Tibial nerve (tissue), 4 donors: ENCODE results near the gene CSNK1G1. TPM values are rescaled to one million over a fixed set of nuclear protein-coding genes. Genes with fewer than 3 reads are reported as not detected.

Experiments
- DNase-seq, 2 donors: peaks; one replicate each; pipeline ENCODE4 v3.0.0-alpha.2; 2019; ENCODE audit warnings: low spot score in 2 of 2
- H3K27ac ChIP-seq, 4 donors: fragments of 200-600 bp; sonication (generic) in 3 of 4; one replicate each; pipeline ENCODE4 v1.5.1; 2017 to 2019; ENCODE audit warnings: mild to moderate bottlenecking in 1 of 4
- H3K27me3 ChIP-seq, 2 donors: fragments of 200-600 bp; sonication (generic) in 1 of 2; one replicate each; pipeline versions ENCODE4 v1.5.1 to v1.6.0; 2017 to 2019
- H3K36me3 ChIP-seq, 3 donors: fragments of 200-600 bp; sonication (generic); one replicate each; pipeline ENCODE4 v1.5.1; 2018 to 2019
- H3K4me1 ChIP-seq, 4 donors: fragments of 200-600 bp; sonication (generic) in 3 of 4; one replicate each; pipeline ENCODE4 v1.5.1; 2017 to 2019
- H3K4me3 ChIP-seq, 4 donors: fragments of 200-600 bp; sonication (generic) in 3 of 4; one replicate each; pipeline ENCODE4 v1.5.1; 2017 to 2019; ENCODE audit warnings: mild to moderate bottlenecking in 1 of 4, moderate library complexity in 1 of 4
- H3K9me3 ChIP-seq, 4 donors: fragments of 200-600 bp; sonication (generic) in 3 of 4; one replicate each; pipeline ENCODE4 v1.5.1; 2017 to 2019
- EP300 ChIP-seq, 2 donors: sonication (generic); formaldehyde crosslinking; IDR thresholded peaks; one replicate each; pipeline ENCODE4 v1.6.1; 2017; ENCODE audit warnings: antibody characterized with exemption in 2 of 2, mild to moderate bottlenecking in 1 of 2
- POLR2A ChIP-seq, 2 donors: fragments of 450-650 bp; IDR thresholded peaks; one replicate each; pipeline ENCODE4 v1.6.1; 2017; ENCODE audit warnings: antibody characterized with exemption in 2 of 2, mild to moderate bottlenecking in 2 of 2, moderate library complexity in 2 of 2
- WGBS, 2 donors: methylation state at CpG; one replicate each; pipeline ENCODE4 v1.1.5; 2018; 5-methylcytosine and 5-hydroxymethylcytosine counted together
- total RNA-seq, 4 donors: library from RNA; depleted of rRNA; stranded (reverse); fragments of >200 nt; gene quantifications; one replicate each; pipeline ENCODE4 v1.1.0, GENCODE V29; 2016
- TF ChIP-seq, protein P1 (sequence below), 5 experiments: fragments of 200-600 bp in 3 of 5; fragments of 450-650 bp in 2 of 5; sonication (generic) in 3 of 5; IDR thresholded peaks; one replicate each; pipeline ENCODE4 v1.5.1; 2016 to 2019; ENCODE audit warnings: antibody characterized with exemption in 5 of 5, mild to moderate bottlenecking in 3 of 5, moderate library complexity in 2 of 5

CSNK1G1 gene
- total RNA-seq, 4 donors from 2014 or later, result 20.5 to 25.8 (median 22.5) TPM

DNA sequence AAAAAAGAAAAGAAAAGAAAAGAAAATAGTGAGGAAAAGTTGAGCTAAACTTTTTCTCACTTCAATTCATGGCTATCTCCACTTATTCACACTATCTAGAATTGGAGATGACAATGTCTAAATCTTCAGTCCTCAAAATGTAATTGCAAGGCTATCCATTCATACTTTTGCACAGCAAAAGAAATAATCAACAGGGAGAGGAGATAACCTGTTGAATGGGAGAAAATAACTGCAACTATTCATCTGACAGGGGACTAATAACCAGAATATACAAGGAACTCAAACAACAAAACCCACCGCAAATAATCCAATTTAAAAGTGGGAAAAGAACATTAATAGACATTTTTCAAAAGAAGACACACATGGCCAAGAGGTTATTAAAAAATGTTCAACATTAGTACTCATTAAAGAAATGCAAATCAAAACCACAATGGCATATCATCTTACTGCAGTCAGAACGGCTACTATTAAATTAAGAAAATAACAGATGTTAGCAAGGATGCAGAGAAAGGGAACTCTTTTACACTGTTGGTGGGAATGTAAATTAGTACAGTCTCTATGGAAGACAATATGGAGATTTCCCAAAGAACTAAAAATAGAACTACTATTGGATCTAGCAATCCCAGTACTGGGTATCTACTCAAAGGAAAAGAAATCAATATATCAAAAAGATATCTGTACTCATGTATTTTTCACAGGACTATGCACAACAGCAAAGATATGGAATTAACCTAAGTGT lies 119.6 kb downstream of the CSNK1G1 start:
- Histone ChIP-seq H3K4me3 (no peak overlapping the region), H3K4me1 (no peaks in the 10 kb centered on the region), H3K27me3 (no peaks in the 10 kb centered on the region), H3K36me3 (no peaks in the 10 kb centered on the region), H3K27ac (no peak overlapping the region), H3K9me3 (no peaks in the 10 kb centered on the region)
- DNase-seq, result no peak
- 83 to 92% methylated on average over 2 of the region's 2 CpGs for WGBS, 2 donors
- TF ChIP-seq, protein P1, sequence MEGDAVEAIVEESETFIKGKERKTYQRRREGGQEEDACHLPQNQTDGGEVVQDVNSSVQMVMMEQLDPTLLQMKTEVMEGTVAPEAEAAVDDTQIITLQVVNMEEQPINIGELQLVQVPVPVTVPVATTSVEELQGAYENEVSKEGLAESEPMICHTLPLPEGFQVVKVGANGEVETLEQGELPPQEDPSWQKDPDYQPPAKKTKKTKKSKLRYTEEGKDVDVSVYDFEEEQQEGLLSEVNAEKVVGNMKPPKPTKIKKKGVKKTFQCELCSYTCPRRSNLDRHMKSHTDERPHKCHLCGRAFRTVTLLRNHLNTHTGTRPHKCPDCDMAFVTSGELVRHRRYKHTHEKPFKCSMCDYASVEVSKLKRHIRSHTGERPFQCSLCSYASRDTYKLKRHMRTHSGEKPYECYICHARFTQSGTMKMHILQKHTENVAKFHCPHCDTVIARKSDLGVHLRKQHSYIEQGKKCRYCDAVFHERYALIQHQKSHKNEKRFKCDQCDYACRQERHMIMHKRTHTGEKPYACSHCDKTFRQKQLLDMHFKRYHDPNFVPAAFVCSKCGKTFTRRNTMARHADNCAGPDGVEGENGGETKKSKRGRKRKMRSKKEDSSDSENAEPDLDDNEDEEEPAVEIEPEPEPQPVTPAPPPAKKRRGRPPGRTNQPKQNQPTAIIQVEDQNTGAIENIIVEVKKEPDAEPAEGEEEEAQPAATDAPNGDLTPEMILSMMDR (IDR thresholded peaks at IDR 0.05), result no peak
- TF ChIP-seq POLR2A (IDR thresholded peaks at IDR 0.05) (no peak), EP300 (IDR thresholded peaks at IDR 0.05) (no peak)

DNA sequence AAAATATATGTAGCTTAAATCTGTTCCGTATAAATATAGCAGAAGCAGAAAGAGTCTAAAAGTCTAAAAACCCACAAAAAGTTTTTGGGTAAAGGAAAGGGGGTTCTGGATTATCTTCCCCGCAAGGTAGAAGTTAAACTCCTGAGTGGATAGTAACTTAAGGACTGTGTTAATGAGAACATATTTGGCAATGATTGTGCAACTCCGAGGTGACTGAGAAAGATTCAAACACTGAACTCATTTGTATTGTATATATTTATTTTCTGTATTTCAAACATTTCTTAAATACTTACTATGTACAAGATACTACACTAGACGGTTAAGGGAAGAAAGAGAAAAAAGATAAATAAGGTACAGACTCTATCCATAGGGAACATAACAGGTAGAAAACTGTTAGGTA lies 120.4 kb downstream of the CSNK1G1 start:
- Histone ChIP-seq H3K27me3 (no peaks in the 10 kb centered on the region), H3K4me1 (no peaks in the 10 kb centered on the region), H3K9me3 (no peaks in the 10 kb centered on the region), H3K36me3 (no peaks in the 10 kb centered on the region), H3K4me3 (no peak overlapping the region), H3K27ac (no peak overlapping the region)
- TF ChIP-seq, protein P1 (IDR thresholded peaks at IDR 0.05), result no peak
- no peak for TF ChIP-seq EP300 (IDR thresholded peaks at IDR 0.05)
- DNase-seq, result no peak
- WGBS, 2 donors, result 94% methylated on average over 4 of the region's 4 CpGs

DNA sequence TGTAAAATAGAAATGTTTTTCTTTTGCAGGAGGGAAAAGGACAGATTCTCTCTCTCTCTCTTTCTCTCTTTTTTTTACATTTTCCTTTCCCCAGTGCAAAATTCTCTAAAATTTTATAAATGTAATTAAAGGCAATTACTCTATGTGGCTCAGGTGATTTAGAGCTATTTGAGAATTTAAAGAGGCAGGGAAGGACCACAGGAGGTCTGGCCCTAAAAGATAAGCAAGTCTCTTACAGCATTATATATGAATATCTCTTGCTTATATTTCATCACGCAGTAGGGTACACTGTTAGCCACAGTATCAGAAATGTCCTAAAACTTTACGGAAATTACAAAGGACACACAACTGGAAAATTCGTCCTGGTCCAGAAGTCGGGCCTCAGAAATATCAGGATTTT lies 122.7 kb downstream of the CSNK1G1 start:
- TF ChIP-seq POLR2A (IDR thresholded peaks at IDR 0.05) (no peak), EP300 (IDR thresholded peaks at IDR 0.05) (no peak)
- TF ChIP-seq, protein P1 (IDR thresholded peaks at IDR 0.05), result no peak
- no peaks in the 10 kb centered on the region for H3K4me1 ChIP-seq
- H3K27me3 ChIP-seq, result no peaks in the 10 kb centered on the region
- 95% methylated on average over 4 of the region's 4 CpGs for WGBS, 2 donors
- H3K4me3 ChIP-seq, result no peak overlapping the region
- no peak for DNase-seq
- no peak overlapping the region for H3K27ac ChIP-seq
- no peaks in the 10 kb centered on the region for H3K9me3 ChIP-seq
- H3K36me3 ChIP-seq, result no peaks in the 10 kb centered on the region

DNA sequence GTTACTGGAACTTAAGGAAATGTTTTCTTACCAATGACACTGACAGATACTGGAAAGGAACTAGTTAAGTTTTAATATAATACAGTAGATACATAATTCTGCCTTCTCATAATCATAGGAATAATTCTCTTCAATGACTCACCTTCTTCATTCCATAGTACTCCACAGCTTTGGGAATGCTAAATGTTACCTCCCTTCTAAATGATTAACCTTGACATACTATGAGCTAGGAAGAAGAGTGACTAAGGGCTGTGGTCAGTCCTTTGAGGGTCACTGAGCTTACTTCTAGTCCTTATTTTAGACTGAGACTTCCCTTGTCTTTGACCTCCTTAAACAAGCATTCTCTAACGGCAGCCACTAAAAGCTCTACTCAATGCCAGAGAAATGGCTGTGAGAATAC lies 123.6 kb downstream of the CSNK1G1 start:
- H3K9me3 ChIP-seq, result no peaks in the 10 kb centered on the region
- no peak overlapping the region for H3K4me3 ChIP-seq
- no peaks in the 10 kb centered on the region for H3K36me3 ChIP-seq
- H3K27me3 ChIP-seq, result no peaks in the 10 kb centered on the region
- no peak overlapping the region for H3K27ac ChIP-seq
- 41 to 56% methylated on average over 1 of the region's 1 CpG for WGBS, 2 donors
- DNase-seq, result no peak
- H3K4me1 ChIP-seq, result no peaks in the 10 kb centered on the region
- TF ChIP-seq, protein P1 (IDR thresholded peaks at IDR 0.05), result no peak
- TF ChIP-seq EP300 (IDR thresholded peaks at IDR 0.05), result no peak
- TF ChIP-seq POLR2A (IDR thresholded peaks at IDR 0.05), result no peak

DNA sequence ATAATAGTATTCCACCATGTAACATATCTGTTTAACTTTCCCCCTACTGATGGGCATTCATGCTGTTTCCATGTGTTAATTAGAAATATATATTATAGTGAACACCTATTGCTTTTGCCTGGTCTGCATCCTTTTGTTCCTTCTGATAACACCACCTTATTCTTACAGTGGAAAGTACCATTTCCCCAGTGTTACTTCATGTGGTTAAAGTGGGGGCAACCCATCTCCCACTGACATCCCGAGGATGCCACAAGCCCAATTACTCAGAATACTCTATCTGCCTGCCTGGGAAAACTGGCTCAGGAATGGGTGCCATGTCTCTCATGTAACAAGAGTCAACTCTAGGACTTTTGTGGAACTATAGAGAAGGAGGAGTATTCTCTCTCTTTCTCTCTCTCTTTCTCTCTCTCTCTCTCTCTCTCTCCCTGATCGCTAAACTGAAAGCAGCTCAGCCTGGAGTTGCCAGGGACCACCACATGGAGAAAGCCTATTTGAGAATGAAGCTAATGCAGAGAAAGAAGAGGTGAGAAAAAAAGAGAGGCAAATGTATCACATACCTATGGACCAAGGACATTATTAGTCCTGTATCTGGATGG lies 126.7 kb downstream of the CSNK1G1 start:
- H3K27ac ChIP-seq, result no peak overlapping the region
- peaks cover 0 to 9% (median 3%) of the 10 kb centered on the region in 4 donors for H3K4me1 ChIP-seq
- H3K36me3 ChIP-seq, result peaks cover 0 to 8% (median 0%) of the 10 kb centered on the region in 3 donors
- no peak for DNase-seq
- peaks cover 0 to 8% (median 0%) of the 10 kb centered on the region in 4 donors for H3K9me3 ChIP-seq
- H3K4me3 ChIP-seq, result no peak overlapping the region
- 87 to 90% methylated on average over 2 of the region's 2 CpGs for WGBS, 2 donors
- no peaks in the 10 kb centered on the region for H3K27me3 ChIP-seq
- TF ChIP-seq EP300 (IDR thresholded peaks at IDR 0.05) (no peak), POLR2A (IDR thresholded peaks at IDR 0.05) (no peak)
- TF ChIP-seq, protein P1 (IDR thresholded peaks at IDR 0.05), result no peak
